Measurements from ENCODE around the gene SLC28A3. TPM values are rescaled to one million over a fixed set of nuclear protein-coding genes. Genes with fewer than 3 reads are reported as not detected.

The SLC28A3 gene
- total RNA-seq, 1 donor from 2014 or later = not detected

GRCh38 chr9:84230355-84231145 lies 110.0 kb downstream of the SLC28A3 start:
- H3K4me3 Mint-ChIP-seq (ENCODE audit: unreplicated experiment) = no peak overlapping the region
- peaks cover 12% of the 10 kb centered on the region for H3K4me1 Mint-ChIP-seq (ENCODE audit: unreplicated experiment)
- no peak for DNase-seq (ENCODE audit: extremely low spot score, unreplicated experiment)
- H3K36me3 Mint-ChIP-seq (ENCODE audit: unreplicated experiment) = no peaks in the 10 kb centered on the region
- no peak for TF ChIP-seq CTCF (IDR thresholded peaks at IDR 0.05)
- no peak overlapping the region for H3K27ac Mint-ChIP-seq (ENCODE audit: unreplicated experiment)
- no peaks in the 10 kb centered on the region for H3K9me3 Mint-ChIP-seq (ENCODE audit: unreplicated experiment)
- peaks cover 15% of the 10 kb centered on the region for H3K27me3 Mint-ChIP-seq (ENCODE audit: unreplicated experiment)

GRCh38 chr9:84229191-84229590 lies 111.4 kb downstream of the SLC28A3 start:
- Mint-ChIP-seq H3K4me1 (ENCODE audit: unreplicated experiment) (peaks cover 12% of the 10 kb centered on the region), H3K4me3 (ENCODE audit: unreplicated experiment) (no peak overlapping the region), H3K27me3 (ENCODE audit: unreplicated experiment) (peaks cover 13% of the 10 kb centered on the region), H3K36me3 (ENCODE audit: unreplicated experiment) (no peaks in the 10 kb centered on the region), H3K9me3 (ENCODE audit: unreplicated experiment) (no peaks in the 10 kb centered on the region), H3K27ac (ENCODE audit: unreplicated experiment) (no peak overlapping the region)
- DNase-seq (ENCODE audit: extremely low spot score, unreplicated experiment) = no peak
- TF ChIP-seq CTCF (IDR thresholded peaks at IDR 0.05) = no peak

GRCh38 chr9:84228130-84228720 lies 112.3 kb downstream of the SLC28A3 start:
- Mint-ChIP-seq H3K27ac (ENCODE audit: unreplicated experiment) (no peak overlapping the region), H3K4me3 (ENCODE audit: unreplicated experiment) (no peak overlapping the region), H3K36me3 (ENCODE audit: unreplicated experiment) (no peaks in the 10 kb centered on the region), H3K27me3 (ENCODE audit: unreplicated experiment) (peaks cover 17% of the 10 kb centered on the region), H3K4me1 (ENCODE audit: unreplicated experiment) (peaks cover 12% of the 10 kb centered on the region), H3K9me3 (ENCODE audit: unreplicated experiment) (no peaks in the 10 kb centered on the region)
- no peak for TF ChIP-seq CTCF (IDR thresholded peaks at IDR 0.05)
- no peak for DNase-seq (ENCODE audit: extremely low spot score, unreplicated experiment)

- H3K9me3 Mint-ChIP-seq (ENCODE audit: unreplicated experiment) = no peaks in the 10 kb centered on the region
- DNase-seq (ENCODE audit: extremely low spot score, unreplicated experiment) = no peak
- no peak overlapping the region for H3K4me3 Mint-ChIP-seq (ENCODE audit: unreplicated experiment)
- no peaks in the 10 kb centered on the region for H3K36me3 Mint-ChIP-seq (ENCODE audit: unreplicated experiment)
- peaks cover 13% of the 10 kb centered on the region for H3K27me3 Mint-ChIP-seq (ENCODE audit: unreplicated experiment)
- no peak overlapping the region for H3K27ac Mint-ChIP-seq (ENCODE audit: unreplicated experiment)
- peaks cover 9% of the 10 kb centered on the region for H3K4me1 Mint-ChIP-seq (ENCODE audit: unreplicated experiment)
- TF ChIP-seq CTCF (IDR thresholded peaks at IDR 0.05) = no peak
These were observed 114.4 kb downstream of the SLC28A3 start for GRCh38 chr9:84226126-84226525.

Measured in osteocyte (in vitro differentiated cells).